Heart left ventricle (tissue), 16 donors: ENCODE data around the gene PTPRM. TPM values are rescaled to one million over a fixed set of nuclear protein-coding genes. Genes with fewer than 3 reads are reported as not detected.

ENCODE experiments used
- ATAC-seq, 4 donors: fragments of 200-7000 bp; cut with Tn5 transposase; one replicate each; pipeline ENCODE4 v1.9.1; 2020 to 2022; ENCODE audit warnings: moderate library complexity in 4 of 4, mild to moderate bottlenecking in 3 of 4, moderate number of reproducible peaks in 1 of 4
- DNase-seq, 5 donors: peaks; one replicate each; pipeline ENCODE4 v3.0.0-alpha.2; 2020
- H3K27ac ChIP-seq, 12 donors: fragments of 200-600 bp; sonication (generic) in 4 of 12; one replicate each; pipeline versions ENCODE4 v1.5.0 to v1.8.0; 2016 to 2022; ENCODE audit warnings: mild to moderate bottlenecking in 2 of 12
- H3K27me3 ChIP-seq, 9 donors: fragments of 200-600 bp; sonication (generic) in 2 of 9; one replicate each; pipeline versions ENCODE4 v1.5.1 to v1.8.0; 2016 to 2022; ENCODE audit warnings: mild to moderate bottlenecking in 3 of 9
- H3K36me3 ChIP-seq, 9 donors: fragments of 200-600 bp; sonication (generic) in 2 of 9; one replicate each; pipeline versions ENCODE4 v1.5.0 to v1.8.0; 2018 to 2022; ENCODE audit warnings: mild to moderate bottlenecking in 2 of 9
- H3K4me1 ChIP-seq, 12 donors: fragments of 200-600 bp; sonication (generic) in 4 of 12; one replicate each; pipeline versions ENCODE4 v1.5.0 to v1.8.0; 2016 to 2022; ENCODE audit warnings: mild to moderate bottlenecking in 3 of 12
- H3K4me3 ChIP-seq, 12 donors: fragments of 200-600 bp; sonication (generic) in 4 of 12; one replicate each; pipeline versions ENCODE4 v1.5.0 to v1.8.0; 2017 to 2022; ENCODE audit warnings: mild to moderate bottlenecking in 9 of 12, moderate library complexity in 4 of 12
- H3K9me3 ChIP-seq, 12 donors: fragments of 200-600 bp; sonication (generic) in 4 of 12; one replicate each; pipeline versions ENCODE4 v1.5.0 to v1.8.0; 2016 to 2022; ENCODE audit warnings: mild to moderate bottlenecking in 1 of 12
- CTCF ChIP-seq, 12 donors: fragments of 200-600 bp; sonication (generic) in 4 of 12; IDR thresholded peaks; one replicate each; pipeline versions ENCODE4 v1.5.0 to v1.8.0; 2018 to 2022; ENCODE audit warnings: antibody characterized with exemption in 12 of 12, mild to moderate bottlenecking in 5 of 12
- POLR2A ChIP-seq, 2 donors: fragments of 450-650 bp; IDR thresholded peaks; one replicate each; pipeline ENCODE4 v1.6.1; 2017; ENCODE audit warnings: antibody characterized with exemption in 2 of 2, mild to moderate bottlenecking in 2 of 2, moderate library complexity in 2 of 2
- WGBS, 4 donors: extraction: QIAGEN DNeasy Blood & Tissue Kit in 2 of 4; methylation state at CpG; one replicate each; pipeline versions ENCODE4 v1.1.5 to v1.1.7; 2013 to 2018; 5-methylcytosine and 5-hydroxymethylcytosine counted together
- intact Hi-C, 10 donors: fragments of 100-400 bp; cut with DNase I; formaldehyde crosslinking; loops; one replicate each; pipeline versions ENCODE4 v1.11.1 to v1.14.2; 2022
- polyA plus RNA-seq, 2 donors: library from polyadenylated mRNA; stranded (reverse); fragments of 200-250 nt; gene quantifications; one replicate each; pipeline ENCODE4 v1.2.3, GENCODE V29; 2013
- total RNA-seq, 9 donors: library from RNA; depleted of rRNA in 2 of 9; stranded (reverse); fragments of >200 nt in 2 of 9; fragmentation: NEBNext Ultra II Directional in 3 of 9; extraction: Animal tissue kit (Norgen Biotek cat#: 25700) in 3 of 9; gene quantifications; one replicate each; pipeline versions ENCODE4 v1.1.0 to v1.2.4, GENCODE V29; 2016 to 2023
- donor health status: ischemic (EF 13 %, LVEDD 7.1; RV severe dilation, severe dysfunction).
- donor health status: healthy with polysubstance abuse.
- donor health status: DM: no; HTN: yes; CAD: no.
- donor health status: DM: no; HTN: no; CAD: no.
- donor health status: ischemic (EF 25% LVEDD 6.9; RV normal size, moderate dysfunction).
- donor health status: ischemic (EF 25% LVEDD 5.7; RV mildly dilated, moderate dysfunction).
- donor health status: healthy.
- donor health status: DM: yes; HTN: yes; CAD: no.
- donor health status: ischemic (EF 35%, LVEDD 5.7; RV mildly dilated, moderate dysfunction).
- donor health status: nonischemic (EF 11% LVEDD 7.7; RV severe dilation, severe dysfunction).
- donor health status: DM: yes; HTN: yes; CAD: no.
- donor health status: PGD.
- donor health status: ischemic (EF 29% LVEDD 5.4; RV normal size, mild dysfunction).
- donor health status: nonischemic (EF 23%, LVEDD 6.1; RV moderate dilation, normal function).

PTPRM gene
- total and polyA plus RNA-seq, 11 donors, result 93.8 to 186 (median 123) TPM

GRCh38 chr18:7786569-7786968 is 219.5 kb downstream of the PTPRM start:
- Histone ChIP-seq H3K36me3 (no peaks in the 10 kb centered on the region), H3K9me3 (peaks cover 0 to 3% (median 0%) of the 10 kb centered on the region in 12 donors), H3K27ac (no peak overlapping the region), H3K4me1 (peaks cover 0 to 39% (median 18%) of the 10 kb centered on the region in 12 donors), H3K4me3 (no peak overlapping the region), H3K27me3 (no peaks in the 10 kb centered on the region)
- WGBS, 4 donors, result 69 to 91% (median 86%) methylated on average over 1 of the region's 1 CpG
- intact Hi-C loops, result loop anchor here in 1 of 10 donors (10.0 kb wide), 1 partner anchor 598 kb away; no protein-coding TSS in a partner anchor
- DNase-seq (no peak), ATAC-seq (no peak)
- TF ChIP-seq CTCF (IDR thresholded peaks at IDR 0.05) (no peak), POLR2A (IDR thresholded peaks at IDR 0.05) (no peak)

DNA sequence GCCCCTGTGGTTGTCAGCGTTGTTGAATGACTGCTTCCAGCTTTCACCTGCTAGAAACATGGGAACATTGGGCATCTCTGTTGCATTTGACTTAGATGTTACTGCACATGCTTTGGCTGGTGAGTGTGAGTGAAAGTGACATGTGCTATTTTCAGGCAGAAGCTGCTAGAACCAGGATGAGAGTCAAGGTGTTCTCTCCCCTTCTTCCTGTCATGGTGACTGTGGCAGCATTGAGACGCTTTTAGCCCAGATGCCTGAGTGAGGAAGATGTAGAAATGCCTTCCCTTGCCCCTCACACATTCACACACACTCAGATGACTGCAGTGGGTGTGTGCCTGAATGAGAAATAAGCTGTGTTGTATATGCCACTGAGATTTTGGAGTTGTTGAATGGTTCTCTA is 220.2 kb downstream of the PTPRM start:
- Histone ChIP-seq H3K9me3 (peaks cover 0 to 3% (median 0%) of the 10 kb centered on the region in 12 donors), H3K27ac (no peak overlapping the region), H3K27me3 (no peaks in the 10 kb centered on the region), H3K36me3 (no peaks in the 10 kb centered on the region), H3K4me3 (no peak overlapping the region), H3K4me1 (peaks cover 0 to 39% (median 14%) of the 10 kb centered on the region in 12 donors)
- 63 to 76% (median 65%) methylated on average over 2 of the region's 2 CpGs for WGBS, 4 donors
- TF ChIP-seq CTCF (IDR thresholded peaks at IDR 0.05), result no peak
- no peak for TF ChIP-seq POLR2A (IDR thresholded peaks at IDR 0.05)
- intact Hi-C loops, result loop anchor here in 1 of 10 donors (10.0 kb wide), 1 partner anchor 597 kb away; no protein-coding TSS in a partner anchor
- ATAC-seq, result peak in 1 of 4 donors; percentile 38
- DNase-seq, result no peak

DNA sequence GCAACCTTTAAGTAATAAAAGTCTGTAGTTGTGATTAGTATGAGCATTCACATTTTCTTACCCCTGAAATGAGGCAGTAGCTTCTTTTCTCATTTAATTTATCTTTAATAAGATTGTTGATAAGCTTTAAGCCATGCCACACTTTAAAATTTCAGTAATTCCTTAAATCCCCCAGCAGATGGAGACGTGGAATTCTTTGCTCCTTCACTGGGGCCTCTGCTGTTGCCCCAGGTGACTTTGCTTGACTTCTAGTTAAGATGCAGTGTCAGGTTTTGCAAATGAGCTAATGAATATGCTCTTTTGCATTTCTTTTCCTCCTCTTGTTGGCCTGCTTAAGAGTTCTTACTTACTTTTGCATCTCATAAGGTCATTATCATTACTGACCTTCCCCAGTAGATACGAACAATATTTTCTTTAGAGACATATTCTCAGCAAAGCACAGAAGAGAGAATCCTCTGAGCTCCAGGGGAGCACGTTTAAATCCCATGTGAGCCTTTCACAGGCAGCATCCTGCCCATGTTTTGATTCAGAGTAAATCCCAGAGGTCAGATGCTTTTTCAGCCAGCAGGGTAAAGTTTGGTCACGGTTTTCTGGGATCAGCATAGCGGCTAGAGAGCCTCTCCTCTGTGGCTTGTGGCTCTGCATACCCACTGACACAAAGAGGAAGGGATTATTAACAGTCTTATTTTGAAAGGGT is 222.9 kb downstream of the PTPRM start:
- Histone ChIP-seq H3K27me3 (no peaks in the 10 kb centered on the region), H3K36me3 (no peaks in the 10 kb centered on the region), H3K4me1 (peaks cover 0 to 46% (median 15%) of the 10 kb centered on the region in 12 donors), H3K9me3 (no peaks in the 10 kb centered on the region), H3K4me3 (no peak overlapping the region), H3K27ac (peak overlapping the region in 9 of 12 donors; percentile 1 to 49 (median 17))
- intact Hi-C loops, result loop anchor here in 6 of 10 donors (5.0 to 10.0 kb wide), 6 partner anchors 65 to 695 kb away; no protein-coding TSS in a partner anchor
- peak; percentile 42 to 52 (median 46) for ATAC-seq
- TF ChIP-seq CTCF (IDR thresholded peaks at IDR 0.05), result peak; percentile 37 to 67 (median 55)
- no peak for TF ChIP-seq POLR2A (IDR thresholded peaks at IDR 0.05)
- no peak for DNase-seq
- WGBS, 4 donors, result 25 to 32% (median 30%) methylated on average over 5 of the region's 5 CpGs

- H3K4me1 ChIP-seq, result peaks cover 0 to 52% (median 18%) of the 10 kb centered on the region in 12 donors
- H3K27ac ChIP-seq, result no peak overlapping the region
- no peak for ATAC-seq
- no peak for DNase-seq
- no peaks in the 10 kb centered on the region for H3K36me3 ChIP-seq
- WGBS, 4 donors, result 96 to 98% (median 97%) methylated on average over 5 of the region's 5 CpGs
- no peak overlapping the region for H3K4me3 ChIP-seq
- H3K9me3 ChIP-seq, result no peaks in the 10 kb centered on the region
- intact Hi-C loops, result loop anchor here in 5 of 10 donors (5.0 to 10.0 kb wide), 6 partner anchors 62 to 692 kb away; no protein-coding TSS in a partner anchor
- TF ChIP-seq POLR2A (IDR thresholded peaks at IDR 0.05) (no peak), CTCF (IDR thresholded peaks at IDR 0.05) (no peak)
- H3K27me3 ChIP-seq, result no peaks in the 10 kb centered on the region
These were observed 226.0 kb downstream of the PTPRM start for GRCh38 chr18:7793100-7793499.
